GM23338 (cell line): ENCODE results near the gene GNG4. TPM values are rescaled to one million over a fixed set of nuclear protein-coding genes. Genes with fewer than 3 reads are reported as not detected.

Source experiments
- ATAC-seq: fragments of 200-7000 bp; cut with Tn5 transposase; 3 replicates; pipeline ENCODE4 v1.9.1; 2020
- DNase-seq: peaks from one replicate; pipeline ENCODE4 v3.0.0-alpha.2; 2015; ENCODE audit warnings: low spot score
- H2AFZ ChIP-seq: fragments of 200-600 bp; sonication (generic); 2 replicates; pipeline ENCODE4 v1.8.0; 2016; ENCODE audit warnings: antibody characterized with exemption, mild to moderate bottlenecking, moderate library complexity
- H3F3A ChIP-seq: fragments of 200-600 bp; sonication (generic); replicated peaks from 2 replicates; pipeline ENCODE4 v1.8.0; 2017; ENCODE audit warnings: antibody characterized with exemption, mixed run types, low read depth
- H3K27ac ChIP-seq: fragments of 200-600 bp; sonication (generic); 2 replicates; pipeline ENCODE4 v1.6.1; 2016; ENCODE audit warnings: low read depth
- H3K27me3 ChIP-seq: fragments of 200-600 bp; sonication (generic); 2 replicates; pipeline ENCODE4 v1.8.0; 2016; ENCODE audit warnings: mild to moderate bottlenecking, mixed run types, moderate library complexity; ENCODE audit not compliant: insufficient read depth
- H3K36me3 ChIP-seq: fragments of 200-600 bp; sonication (generic); 2 replicates; pipeline ENCODE4 v1.8.0; 2016; ENCODE audit warnings: mild to moderate bottlenecking; ENCODE audit not compliant: insufficient read depth
- H3K4me1 ChIP-seq: fragments of 200-600 bp; sonication (generic); 2 replicates; pipeline ENCODE4 v1.8.0; 2016; ENCODE audit warnings: mild to moderate bottlenecking, moderate library complexity; ENCODE audit not compliant: insufficient read depth
- H3K4me2 ChIP-seq: fragments of 200-600 bp; sonication (generic); 2 replicates; pipeline ENCODE4 v1.7.1; 2017; ENCODE audit warnings: mixed run types
- H3K4me3 ChIP-seq: fragments of 200-600 bp; sonication (generic); 2 replicates; pipeline ENCODE4 v1.6.1; 2016; ENCODE audit warnings: mixed run types
- H3K79me2 ChIP-seq: fragments of 200-600 bp; sonication (generic); replicated peaks from 2 replicates; pipeline ENCODE4 v1.8.0; 2017; ENCODE audit warnings: mild to moderate bottlenecking; ENCODE audit not compliant: insufficient read depth
- H3K9me2 ChIP-seq: fragments of 200-600 bp; sonication (generic); 2 replicates; pipeline ENCODE4 v1.8.0; 2017; ENCODE audit not compliant: insufficient read depth
- H4K20me1 ChIP-seq: fragments of 200-600 bp; sonication (generic); replicated peaks from 2 replicates; pipeline ENCODE4 v1.8.0; 2017; ENCODE audit warnings: mild to moderate bottlenecking; ENCODE audit not compliant: insufficient read depth
- H3K27ac Mint-ChIP-seq: 2 replicates; pipeline ENCODE4 v1.8.0; 2020; ENCODE audit warnings: inconsistent platforms, mild to moderate bottlenecking, moderate library complexity, mixed read lengths
- H3K27me3 Mint-ChIP-seq: 3 replicates; pipeline ENCODE4 v1.8.0; 2022; ENCODE audit warnings: low read depth, mild to moderate bottlenecking, moderate library complexity, mixed read lengths, inconsistent platforms; ENCODE audit not compliant: insufficient read depth, poor library complexity
- H3K36me3 Mint-ChIP-seq: 3 replicates; pipeline ENCODE4 v1.8.0; 2021; ENCODE audit warnings: low read depth, mild to moderate bottlenecking, inconsistent platforms, moderate library complexity, mixed read lengths
- H3K4me1 Mint-ChIP-seq: 3 replicates; pipeline ENCODE4 v1.8.0; 2020; ENCODE audit warnings: mild to moderate bottlenecking, inconsistent platforms, mixed read lengths
- H3K4me3 Mint-ChIP-seq: 3 replicates; pipeline ENCODE4 v1.8.0; 2021; ENCODE audit warnings: moderate library complexity, mild to moderate bottlenecking, inconsistent platforms, mixed read lengths
- H3K9me3 Mint-ChIP-seq: 3 replicates; pipeline ENCODE4 v1.8.0; 2020; ENCODE audit warnings: moderate library complexity, mild to moderate bottlenecking, inconsistent platforms, mixed read lengths
- CREB1 ChIP-seq: fragments of 250-450 bp; sonication (Bioruptor Pico); IDR thresholded peaks from 2 replicates; pipeline ENCODE4 v1.5.0; 2020; ENCODE audit warnings: low read depth, mild to moderate bottlenecking, moderate library complexity
- CTCF ChIP-seq, 2 experiments: fragments of 200-600 bp in 1 of 2; sonication (generic) in 1 of 2; conservative IDR thresholded peaks; 2 replicates each; pipeline versions ENCODE4 v1.5.1 to v1.6.1; 2016 to 2017; ENCODE audit warnings: antibody characterized with exemption in 2 of 2, low read depth in 2 of 2, mild to moderate bottlenecking in 2 of 2, moderate library complexity in 1 of 2
- ETS1 ChIP-seq: IDR thresholded peaks from 2 replicates; pipeline ENCODE4 v1.6.1; 2016; ENCODE audit warnings: antibody characterized with exemption
- EZH2 ChIP-seq: fragments of 200-600 bp; sonication (generic); IDR thresholded peaks from one replicate; pipeline ENCODE4 v1.8.0; 2017; ENCODE audit warnings: antibody characterized with exemption, mild to moderate bottlenecking, low read depth; ENCODE audit not compliant: unreplicated experiment
- EZH2phosphoT487 ChIP-seq: fragments of 200-600 bp; sonication (generic); IDR thresholded peaks from one replicate; pipeline ENCODE4 v1.8.1; 2018; ENCODE audit warnings: antibody characterized with exemption; ENCODE audit not compliant: unreplicated experiment
- JUNB ChIP-seq: IDR thresholded peaks from one replicate; pipeline ENCODE4 v1.6.1; 2016; ENCODE audit warnings: antibody characterized with exemption; ENCODE audit not compliant: unreplicated experiment
- NANOG ChIP-seq: IDR thresholded peaks from 2 replicates; pipeline ENCODE4 v1.6.1; 2016; ENCODE audit warnings: antibody characterized with exemption, borderline replicate concordance
- POLR2AphosphoS5 ChIP-seq: IDR thresholded peaks from 2 replicates; pipeline ENCODE4 v1.6.1; 2016; ENCODE audit warnings: antibody characterized with exemption, low read depth
- REST ChIP-seq: IDR thresholded peaks from one replicate; pipeline ENCODE4 v1.6.1; 2018; ENCODE audit warnings: antibody characterized with exemption; ENCODE audit not compliant: unreplicated experiment
- STAT1 ChIP-seq: IDR thresholded peaks from one replicate; pipeline ENCODE4 v1.6.1; 2016; ENCODE audit warnings: antibody characterized with exemption; ENCODE audit not compliant: unreplicated experiment
- ZNF114 ChIP-seq: fragments of 250-450 bp; sonication (Bioruptor Pico); IDR thresholded peaks from 2 replicates; pipeline ENCODE4 v1.5.0; 2020; ENCODE audit warnings: mild to moderate bottlenecking, moderate library complexity
- ZNF331 ChIP-seq: fragments of 250-450 bp; sonication (Bioruptor Pico); IDR thresholded peaks from 2 replicates; pipeline ENCODE4 v1.5.0; 2020; ENCODE audit warnings: low read depth, mild to moderate bottlenecking, moderate library complexity
- polyA plus RNA-seq: library from polyadenylated mRNA; unstranded; fragments of >200 nt; fragmentation: Nextera tagmentation; extraction: Ambion mirVana; gene quantifications from 2 replicates; pipeline ENCODE4 v1.2.1, GENCODE V29; 2016
- total RNA-seq: library from RNA; depleted of rRNA; stranded (reverse); fragments of >200 nt; shearing (Covaris generic); gene quantifications from 2 replicates; pipeline ENCODE4 v1.2.3, GENCODE V29; 2014

GNG4 gene
- total and polyA plus RNA-seq, 2 experiments from 2014 or later, result 40.2 to 49.2 TPM

GRCh38 chr1:235610157-235610556 lies 39.4 kb downstream of the GNG4 start (continued):
- TF ChIP-seq REST, result no peak

- Mint-ChIP-seq H3K27me3 (no peaks in the 10 kb centered on the region), H3K4me3 (no peak overlapping the region), H3K4me1 (no peaks in the 10 kb centered on the region; the same call in 2 of the 3 replicates), H3K27ac (no peak overlapping the region), H3K9me3 (no peaks in the 10 kb centered on the region), H3K36me3 (peaks cover 8% of the 10 kb centered on the region; the same call in 1 of the 3 replicates)
- 0 out of 2 replicates have a peak overlapping the region, but pooled peaks have one; percentile 13 for H3K27ac ChIP-seq
- no peaks in the 10 kb centered on the region for H3F3A ChIP-seq
- no peak overlapping the region for H2AFZ ChIP-seq
- H4K20me1 ChIP-seq, result no peaks in the 10 kb centered on the region; the same call in 1 of the 2 replicates
- no peaks in the 10 kb centered on the region for H3K36me3 ChIP-seq
- no peaks in the 10 kb centered on the region for H3K4me1 ChIP-seq
- no peaks in the 10 kb centered on the region; the same call in 1 of the 2 replicates for H3K79me2 ChIP-seq
- no peaks in the 10 kb centered on the region for H3K9me2 ChIP-seq
- no peak for DNase-seq
- ATAC-seq, result no peak
- H3K4me3 ChIP-seq, result no peak overlapping the region
- H3K4me2 ChIP-seq, result no peak overlapping the region
- no peaks in the 10 kb centered on the region for H3K27me3 ChIP-seq
- TF ChIP-seq EZH2phosphoT487 (no peak), REST (no peak), EZH2 (no peak), JUNB (no peak), ZNF114 (CRISPR knock-in tag) (no peak), POLR2AphosphoS5 (no peak), ZNF331 (CRISPR knock-in tag) (no peak), STAT1 (no peak), CREB1 (CRISPR knock-in tag) (no peak), NANOG (no peak), ETS1 (no peak), CTCF (conservative IDR thresholded peaks at IDR 0.05; ENCODE audit: low read depth in 2 of 2) (no peak)
Measured at GRCh38 chr1:235608278-235608677, 41.3 kb downstream of the GNG4 start.
